ENCODE measurements around the gene ARMC9.

The ARMC9 gene

GRCh38 chr2:231380991-231381847 is 182.8 kb downstream of the ARMC9 start:
- no peak for ATAC-seq
- no peak for TF ChIP-seq ZNF565 (CRISPR knock-in tag; conservative IDR thresholded peaks at IDR 0.05; ENCODE audit: low read depth)

GRCh38 chr2:231382116-231382515 is 183.7 kb downstream of the ARMC9 start:
- no peak for ATAC-seq
- no peak for TF ChIP-seq TSHZ2 (CRISPR knock-in tag; IDR thresholded peaks at IDR 0.05)
- TF ChIP-seq ARNTL (CRISPR knock-in tag; IDR thresholded peaks at IDR 0.05; ENCODE audit: borderline replicate concordance, low read depth): no peak
- no peak for TF ChIP-seq CSRNP3 (CRISPR knock-in tag; IDR thresholded peaks at IDR 0.05)
- no peak for TF ChIP-seq TOX (CRISPR knock-in tag; IDR thresholded peaks at IDR 0.05; ENCODE audit: borderline replicate concordance)
- TF ChIP-seq RARB (CRISPR knock-in tag; IDR thresholded peaks at IDR 0.05): no peak
- TF ChIP-seq ZFP3 (CRISPR knock-in tag; IDR thresholded peaks at IDR 0.05): no peak
- TF ChIP-seq GLIS3 (CRISPR knock-in tag; IDR thresholded peaks at IDR 0.05): no peak
- no peak for TF ChIP-seq BACH2 (CRISPR knock-in tag; IDR thresholded peaks at IDR 0.05; ENCODE audit: borderline replicate concordance)
- TF ChIP-seq CSDC2 (CRISPR knock-in tag; IDR thresholded peaks at IDR 0.05): no peak
- TF ChIP-seq CREB5 (CRISPR knock-in tag; IDR thresholded peaks at IDR 0.05; ENCODE audit: low read depth): no peak
- no peak for TF ChIP-seq ZNF8 (CRISPR knock-in tag; IDR thresholded peaks at IDR 0.05)
- TF ChIP-seq TCF4 (CRISPR knock-in tag; IDR thresholded peaks at IDR 0.05; ENCODE audit: borderline replicate concordance): no peak
- no peak for TF ChIP-seq ZC3H10 (CRISPR knock-in tag; IDR thresholded peaks at IDR 0.05)
- no peak for TF ChIP-seq ZNF70 (CRISPR knock-in tag; IDR thresholded peaks at IDR 0.05)
- no peak for TF ChIP-seq POU6F1 (CRISPR knock-in tag; IDR thresholded peaks at IDR 0.05; ENCODE audit: borderline replicate concordance, low read depth)
- TF ChIP-seq OSR1 (CRISPR knock-in tag; IDR thresholded peaks at IDR 0.05): no peak

GRCh38 chr2:231383416-231384108 is 185.1 kb downstream of the ARMC9 start:
- no peak for ATAC-seq
- TF ChIP-seq ARNTL (CRISPR knock-in tag; IDR thresholded peaks at IDR 0.05; ENCODE audit: borderline replicate concordance, low read depth) (no peak), PPARA (CRISPR knock-in tag; IDR thresholded peaks at IDR 0.05; ENCODE audit: borderline replicate concordance) (no peak)

- TF ChIP-seq GLIS3 (CRISPR knock-in tag; IDR thresholded peaks at IDR 0.05) (no peak), POU6F1 (CRISPR knock-in tag; IDR thresholded peaks at IDR 0.05; ENCODE audit: borderline replicate concordance, low read depth) (no peak), ZNF565 (CRISPR knock-in tag; conservative IDR thresholded peaks at IDR 0.05; ENCODE audit: low read depth) (no peak), RARB (CRISPR knock-in tag; IDR thresholded peaks at IDR 0.05) (no peak), BACH2 (CRISPR knock-in tag; IDR thresholded peaks at IDR 0.05; ENCODE audit: borderline replicate concordance) (no peak), ZNF70 (CRISPR knock-in tag; IDR thresholded peaks at IDR 0.05) (no peak), ZFP30 (CRISPR knock-in tag; IDR thresholded peaks at IDR 0.05) (no peak), TSHZ2 (CRISPR knock-in tag; IDR thresholded peaks at IDR 0.05) (no peak), SNAI2 (CRISPR knock-in tag; IDR thresholded peaks at IDR 0.05) (no peak), ZC3H10 (CRISPR knock-in tag; IDR thresholded peaks at IDR 0.05) (no peak), CSRNP3 (CRISPR knock-in tag; IDR thresholded peaks at IDR 0.05) (no peak), CSDC2 (CRISPR knock-in tag; IDR thresholded peaks at IDR 0.05) (no peak)
- ATAC-seq: no peak
These were observed 185.6 kb downstream of the ARMC9 start for GRCh38 chr2:231384109-231384435.
